Measurements from ENCODE around the gene PROKR1.
A peak's percentile ranks its signal among the peaks of the same experiment; 100 is the strongest.
"Not testable (repeated sequence)": the region's sequence is repeated elsewhere in the genome, so short reads cannot be mapped to it uniquely, and the experiment has no call there.

The PROKR1 gene

GRCh38 chr2:68643011-68643873 is at the start of gene PROKR1:
Gene PROKR1 (plus strand): TSS chr2:68643579. CDS start chr2:68645822, 2,243 bp downstream.
- peak; percentile 3 to 21 for DNase-seq

- DNase-seq = peak; percentile 31 to 34
Observed at GRCh38 chr2:68594041-68594440, 49.3 kb upstream of the PROKR1 start.

GRCh38 chr2:68594674-68595492 is 48.5 kb upstream of the PROKR1 start:
- DNase-seq = peak; percentile 28 to 40

DNA sequence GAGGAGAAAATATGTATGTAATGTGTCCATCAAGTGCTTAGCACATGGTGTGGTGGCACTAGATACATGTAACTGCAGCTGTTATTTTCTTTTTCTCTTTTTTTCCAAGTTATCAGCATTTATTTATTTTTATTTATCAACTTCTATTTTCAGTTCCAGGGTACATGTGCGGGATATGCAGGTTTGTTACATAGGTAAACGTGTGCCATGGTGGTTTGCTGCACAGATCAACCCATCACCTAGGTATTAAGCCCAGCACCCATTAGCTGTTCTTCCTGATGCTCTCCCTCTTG is 47.9 kb upstream of the PROKR1 start:
- DNase-seq = not testable (repeated sequence)

GRCh38 chr2:68600495-68600894 is 42.9 kb upstream of the PROKR1 start:
- DNase-seq = not testable (repeated sequence)

DNA sequence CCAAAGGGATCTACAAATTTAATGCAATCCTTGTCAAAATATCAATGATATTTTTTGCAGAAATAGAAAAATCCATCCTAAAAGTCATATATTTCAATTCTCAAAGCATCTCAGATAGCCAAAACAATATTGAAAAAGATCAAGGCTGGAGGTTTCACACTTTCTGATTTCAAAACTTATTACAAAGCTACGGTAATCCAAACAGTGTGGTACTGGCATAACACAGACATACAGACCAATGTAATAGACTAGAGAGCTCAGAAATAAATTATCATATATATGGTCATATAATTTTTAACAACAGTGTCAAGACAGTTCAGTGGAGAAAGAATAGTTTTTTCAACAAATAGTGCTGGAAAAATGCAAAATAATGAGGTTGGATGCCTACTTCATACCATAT is 40.3 kb upstream of the PROKR1 start:
- DNase-seq = no peak

DNA sequence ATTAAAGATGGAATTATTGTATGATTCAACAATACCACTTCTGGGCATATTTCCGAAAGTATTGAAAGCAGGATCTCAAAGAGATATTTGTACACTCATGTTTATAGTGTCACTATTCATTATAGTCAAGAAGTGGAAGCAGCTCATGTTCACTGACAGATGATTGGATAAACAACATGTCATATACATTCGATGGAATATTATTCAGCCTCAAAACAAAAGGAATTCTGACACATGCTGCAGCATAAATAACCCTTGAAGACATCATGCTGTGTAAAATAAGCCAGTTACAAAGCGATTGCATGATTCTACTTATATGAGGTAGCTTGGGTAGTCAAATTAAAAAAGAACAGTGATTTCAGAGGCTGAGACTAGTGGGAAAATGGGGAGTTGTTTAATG is 39.3 kb upstream of the PROKR1 start:
- DNase-seq = no peak

DNA sequence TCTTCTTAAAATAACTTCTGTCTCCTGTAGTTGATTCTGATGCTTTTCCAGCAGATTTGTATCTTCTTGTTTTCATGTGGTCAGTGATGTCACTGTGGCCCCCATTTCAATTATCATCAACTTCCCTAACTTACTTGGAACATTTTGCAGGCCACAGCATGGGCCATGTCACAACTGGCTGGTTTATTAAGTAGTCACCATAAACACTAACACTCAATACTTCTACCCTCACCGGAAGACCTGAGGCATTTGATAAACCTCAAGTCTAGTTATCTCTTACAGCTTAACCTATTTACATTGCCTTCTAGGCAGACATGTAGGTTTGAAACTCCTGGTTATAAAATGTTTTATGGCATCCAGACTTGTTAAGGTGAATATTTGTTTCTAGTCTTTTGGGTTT is 37.4 kb upstream of the PROKR1 start:
- no peak for DNase-seq

DNA sequence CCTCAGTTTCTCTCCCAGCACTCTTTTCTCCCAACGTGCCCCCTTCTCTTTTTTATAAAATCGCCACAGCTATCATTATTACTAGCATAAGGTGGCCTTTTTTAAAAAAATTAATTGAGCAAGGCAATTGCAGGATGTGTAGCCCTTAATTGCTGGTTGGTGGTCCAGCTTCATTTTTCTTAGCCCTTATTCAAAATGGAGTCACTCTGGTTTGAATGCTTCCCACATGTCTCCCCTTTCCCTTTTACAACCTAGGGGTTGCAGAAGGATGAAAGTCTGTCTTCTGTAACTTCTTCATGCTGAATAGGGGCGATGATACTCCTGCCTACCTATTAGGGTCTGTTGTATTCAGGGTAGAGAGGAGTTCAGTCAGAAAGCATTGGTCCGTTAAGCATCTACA is 36.6 kb upstream of the PROKR1 start:
- DNase-seq = no peak

GRCh38 chr2:68607837-68608236 is 35.5 kb upstream of the PROKR1 start:
- no peak for DNase-seq

- no peak for DNase-seq
Observed at GRCh38 chr2:68612765-68613519, 30.4 kb upstream of the PROKR1 start.

GRCh38 chr2:68620772-68621171 is 22.6 kb upstream of the PROKR1 start:
- DNase-seq = no peak

- DNase-seq = no peak
Observed at GRCh38 chr2:68623820-68624219, 19.6 kb upstream of the PROKR1 start.

DNA sequence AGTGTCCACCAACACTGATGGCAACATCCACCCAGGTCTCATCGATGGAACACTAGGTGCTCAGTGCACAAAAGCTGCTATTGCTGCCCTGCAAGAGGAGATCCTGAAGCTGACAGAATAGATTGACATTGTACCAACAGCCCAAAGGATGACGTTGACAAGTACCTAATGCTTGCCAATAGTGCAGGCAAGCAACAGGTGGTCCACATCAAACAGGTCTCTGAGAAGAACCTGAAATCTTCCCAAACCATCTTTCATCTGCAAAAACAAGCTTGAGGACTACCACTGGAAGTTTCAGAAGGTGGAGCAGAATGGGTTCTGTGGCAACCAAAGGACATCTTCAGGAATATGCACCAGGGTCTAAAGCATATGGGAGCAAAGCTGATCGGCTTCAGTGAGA is 15.8 kb upstream of the PROKR1 start:
- DNase-seq = no peak

DNA sequence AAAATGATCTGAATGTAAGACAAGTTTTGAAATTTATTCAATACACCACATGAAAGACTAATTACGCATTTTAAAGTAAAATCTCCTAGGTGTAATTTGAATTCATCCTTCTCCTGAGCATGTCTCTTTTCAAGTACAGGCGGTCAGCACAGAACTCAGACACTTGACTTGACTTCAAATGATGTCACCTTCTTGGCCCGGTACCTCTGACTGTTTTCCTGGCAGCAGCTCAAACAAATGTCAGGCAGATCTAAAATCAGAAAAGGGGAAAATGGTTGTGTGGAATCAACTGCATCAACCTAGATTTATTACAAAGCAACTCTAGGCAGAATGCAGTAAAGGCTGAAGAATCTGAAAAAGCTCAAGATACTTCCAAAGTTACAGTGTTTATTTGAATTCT is 11.4 kb upstream of the PROKR1 start:
- DNase-seq = no peak

DNA sequence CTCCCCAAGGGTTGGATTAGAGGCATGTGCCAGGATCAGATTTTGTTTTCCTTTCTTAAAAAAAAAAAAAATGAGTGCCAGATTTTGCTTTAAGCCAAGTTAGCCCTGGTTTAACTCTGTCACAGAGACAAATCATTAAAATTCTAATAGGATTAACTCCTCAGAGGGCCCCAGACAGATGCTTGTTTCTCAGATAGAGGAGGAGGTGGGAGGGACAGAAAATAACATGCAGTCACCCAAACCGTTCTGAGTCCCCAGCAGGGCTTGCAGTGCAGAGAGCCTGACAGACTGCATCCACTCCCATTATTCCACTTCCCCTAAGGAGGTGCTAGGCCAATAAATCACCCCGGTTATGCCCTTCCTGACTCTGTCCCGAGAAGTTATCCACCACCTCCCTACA is 6.3 kb upstream of the PROKR1 start:
- no peak for DNase-seq

DNA sequence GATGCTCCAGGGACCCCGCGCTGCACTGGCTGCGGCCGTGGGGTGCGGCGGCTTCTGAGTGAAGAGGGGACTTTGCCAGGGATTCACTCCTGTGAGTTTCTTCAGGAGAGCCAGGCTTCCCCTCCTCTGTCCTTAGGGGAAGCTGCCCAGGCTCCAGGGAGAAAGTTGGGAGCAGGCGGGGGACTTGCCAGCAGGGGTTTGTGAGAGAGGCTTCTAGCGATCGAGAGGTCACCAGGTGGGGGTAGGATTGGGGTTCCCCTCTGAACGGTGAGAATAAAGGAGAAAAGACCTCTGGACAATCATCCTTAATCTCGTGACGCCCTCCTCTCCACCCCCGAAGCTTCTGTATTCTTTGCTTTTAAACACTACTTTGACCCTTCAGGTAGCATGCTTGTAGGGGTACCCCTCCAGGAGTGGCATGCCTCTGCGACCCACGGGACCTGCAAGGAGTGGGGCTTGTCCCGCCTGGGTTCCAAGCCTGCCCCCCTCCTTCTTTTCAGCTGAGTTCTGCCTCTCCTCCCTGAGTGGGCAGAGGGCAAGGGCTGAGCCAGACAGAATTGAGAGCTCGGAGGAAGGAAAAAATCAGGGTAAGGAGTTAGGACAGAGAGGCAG is 601 bp downstream of the PROKR1 start:
- DNase-seq = no peak

DNA sequence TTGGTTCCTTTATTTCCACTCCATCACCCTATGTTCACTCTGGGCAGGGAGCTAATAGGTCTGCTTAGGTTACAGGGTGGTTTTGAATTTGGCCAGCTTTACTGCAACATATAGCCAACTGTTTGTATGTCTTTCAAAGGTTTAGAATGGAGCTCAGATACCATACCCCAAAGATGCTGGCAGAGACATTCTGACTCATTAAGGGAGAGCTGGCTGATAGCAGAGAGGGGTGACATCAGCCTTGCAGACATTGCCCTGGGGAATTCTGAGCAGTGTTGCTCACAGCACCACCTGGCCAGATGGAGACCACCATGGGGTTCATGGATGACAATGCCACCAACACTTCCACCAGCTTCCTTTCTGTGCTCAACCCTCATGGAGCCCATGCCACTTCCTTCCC is 2.1 kb downstream of the PROKR1 start:
- no peak for DNase-seq

DNA sequence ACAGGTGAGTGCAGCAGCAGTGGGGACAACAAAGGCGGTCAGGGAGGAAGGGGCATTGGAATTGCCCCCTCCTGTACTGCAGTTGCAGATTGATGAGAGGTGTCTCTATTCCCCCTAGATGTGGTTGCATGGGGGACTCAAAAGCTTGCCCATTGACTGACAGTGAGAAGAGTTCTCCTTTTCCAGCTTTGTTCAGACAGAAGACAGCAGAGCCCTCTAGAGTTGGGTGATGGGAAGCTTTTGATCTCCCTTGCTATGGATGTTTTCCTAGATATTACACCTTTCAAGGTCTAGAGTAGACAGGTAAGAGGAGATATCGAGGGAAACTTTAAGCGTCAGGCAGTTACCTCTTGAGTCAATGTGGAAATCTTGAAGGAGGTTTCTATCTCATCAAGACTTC is 2.9 kb downstream of the PROKR1 start:
- peak; percentile 60 to 64 for DNase-seq

DNA sequence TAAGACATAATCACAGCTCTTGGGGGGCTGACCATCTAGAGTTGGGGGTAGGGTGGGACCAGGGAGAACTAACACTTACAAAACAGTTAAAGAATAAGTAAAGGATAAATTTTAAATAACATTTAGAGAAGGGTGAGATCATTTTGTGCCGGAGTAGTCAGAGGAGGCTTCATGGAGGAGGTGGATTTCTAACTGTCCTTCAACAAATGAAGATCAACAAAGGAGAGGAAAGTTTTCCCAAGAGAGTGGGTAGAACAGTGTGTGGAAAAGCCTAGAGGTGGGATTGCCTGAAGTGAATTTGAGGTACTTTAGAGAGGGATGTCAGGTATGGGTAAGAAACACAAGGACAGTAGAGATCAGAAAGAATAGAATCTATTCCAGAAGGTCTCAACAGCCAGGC is 7.3 kb downstream of the PROKR1 start:
- no peak for DNase-seq

DNA sequence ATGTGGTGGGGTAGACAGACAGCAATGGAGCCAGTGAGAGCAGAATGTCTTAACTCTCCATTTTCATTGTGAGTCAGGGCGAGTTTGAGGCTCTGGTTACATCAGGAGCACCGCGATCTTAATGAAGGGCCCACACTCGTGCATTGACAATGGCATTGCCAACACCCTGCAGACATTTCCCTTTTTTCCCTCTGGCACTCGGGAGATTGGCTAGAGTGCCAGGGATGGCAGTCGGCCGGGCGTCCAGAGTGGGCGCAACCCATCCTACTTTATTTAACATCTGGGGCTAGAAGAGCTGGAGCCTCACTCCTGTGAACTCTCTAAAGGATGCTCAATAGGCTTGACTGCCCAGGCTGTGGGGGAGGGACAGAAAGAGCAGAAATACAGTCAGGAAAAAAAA is 9.7 kb downstream of the PROKR1 start:
- peak in 1 of 2 experiments; percentile 17 for DNase-seq

DNA sequence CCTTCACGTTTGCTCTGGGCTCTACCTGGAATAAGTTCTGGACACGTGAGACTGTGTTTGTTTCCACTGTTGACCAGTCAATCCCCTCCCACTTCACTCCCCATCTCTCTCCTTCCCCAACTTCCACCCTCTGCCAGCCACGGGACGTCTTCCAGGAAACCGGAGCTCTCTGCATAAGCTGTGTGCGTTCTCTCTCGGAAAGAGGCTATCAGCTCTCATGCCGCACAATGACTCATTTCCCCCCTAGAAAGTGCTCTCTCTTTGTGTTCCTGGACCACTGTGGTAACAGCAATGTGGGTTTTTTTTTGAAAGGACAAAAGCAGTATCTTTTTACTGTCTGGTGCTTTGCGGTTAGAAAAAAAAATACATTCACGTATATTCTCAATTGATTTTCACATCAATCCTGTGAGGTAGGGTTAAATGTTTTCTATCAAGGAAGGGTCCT is 10.2 kb downstream of the PROKR1 start:
- DNase-seq = peak; percentile 92 to 95

DNA sequence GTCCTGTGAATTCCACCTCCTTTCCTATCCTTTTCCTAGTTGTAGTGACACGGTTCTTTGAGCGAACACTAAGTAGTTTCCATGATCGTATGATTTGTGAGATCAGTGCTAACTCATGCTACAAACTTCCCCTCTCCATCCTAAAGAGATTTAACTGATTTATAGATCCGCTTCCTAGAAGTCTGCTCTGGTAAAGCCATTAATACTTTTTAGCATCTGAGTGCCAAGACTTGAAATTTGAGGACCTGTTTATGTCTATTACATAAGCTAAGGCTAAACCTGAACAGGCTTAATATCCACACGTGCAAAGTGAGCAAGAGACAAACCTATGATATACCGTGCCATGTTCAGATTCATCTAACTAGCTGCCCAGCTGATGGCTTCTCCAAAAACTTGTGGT is 14.9 kb downstream of the PROKR1 start:
- no peak for DNase-seq
